SJCRH30 (cell line): ENCODE results near the gene LINGO3. TPM values are rescaled to one million over a fixed set of nuclear protein-coding genes. Genes with fewer than 3 reads are reported as not detected.
"Not testable (repeated sequence)": the region's sequence is repeated elsewhere in the genome, so short reads cannot be mapped to it uniquely, and the experiment has no call there.

ENCODE experiments used
- DNase-seq, 2 experiments: peaks; one replicate each; pipeline ENCODE4 v3.0.0-alpha.2; 2015 to 2020
- H3K27ac ChIP-seq: fragments of 250-450 bp; sonication (Bioruptor Pico); 2 replicates; pipeline ENCODE4 v1.5.1; 2020; ENCODE audit warnings: mild to moderate bottlenecking, moderate library complexity
- H3K27me3 ChIP-seq: fragments of 250-450 bp; sonication (Bioruptor Pico); 2 replicates; pipeline ENCODE4 v1.5.1; 2020; ENCODE audit warnings: mild to moderate bottlenecking, moderate library complexity
- H3K36me3 ChIP-seq: fragments of 250-450 bp; sonication (Bioruptor Pico); 2 replicates; pipeline ENCODE4 v1.5.1; 2020; ENCODE audit warnings: mild to moderate bottlenecking, moderate library complexity
- H3K4me1 ChIP-seq: fragments of 250-450 bp; sonication (Bioruptor Pico); 2 replicates; pipeline ENCODE4 v1.5.1; 2020; ENCODE audit warnings: mild to moderate bottlenecking, moderate library complexity
- H3K4me3 ChIP-seq: fragments of 250-450 bp; sonication (Bioruptor Pico); 2 replicates; pipeline ENCODE4 v1.5.1; 2020; ENCODE audit warnings: mild to moderate bottlenecking, moderate library complexity
- H3K9me3 ChIP-seq: fragments of 250-450 bp; sonication (Bioruptor Pico); replicated peaks from 2 replicates; pipeline ENCODE4 v1.5.1; 2020; ENCODE audit warnings: mild to moderate bottlenecking, moderate library complexity
- total RNA-seq: library from RNA; depleted of rRNA; stranded (reverse); fragments of >200 nt; shearing (Covaris generic); gene quantifications from 2 replicates; pipeline ENCODE4 v1.2.3, GENCODE V29; 2014

Gene LINGO3
- total RNA-seq, 1 experiment from 2014 or later, result not detected

DNA sequence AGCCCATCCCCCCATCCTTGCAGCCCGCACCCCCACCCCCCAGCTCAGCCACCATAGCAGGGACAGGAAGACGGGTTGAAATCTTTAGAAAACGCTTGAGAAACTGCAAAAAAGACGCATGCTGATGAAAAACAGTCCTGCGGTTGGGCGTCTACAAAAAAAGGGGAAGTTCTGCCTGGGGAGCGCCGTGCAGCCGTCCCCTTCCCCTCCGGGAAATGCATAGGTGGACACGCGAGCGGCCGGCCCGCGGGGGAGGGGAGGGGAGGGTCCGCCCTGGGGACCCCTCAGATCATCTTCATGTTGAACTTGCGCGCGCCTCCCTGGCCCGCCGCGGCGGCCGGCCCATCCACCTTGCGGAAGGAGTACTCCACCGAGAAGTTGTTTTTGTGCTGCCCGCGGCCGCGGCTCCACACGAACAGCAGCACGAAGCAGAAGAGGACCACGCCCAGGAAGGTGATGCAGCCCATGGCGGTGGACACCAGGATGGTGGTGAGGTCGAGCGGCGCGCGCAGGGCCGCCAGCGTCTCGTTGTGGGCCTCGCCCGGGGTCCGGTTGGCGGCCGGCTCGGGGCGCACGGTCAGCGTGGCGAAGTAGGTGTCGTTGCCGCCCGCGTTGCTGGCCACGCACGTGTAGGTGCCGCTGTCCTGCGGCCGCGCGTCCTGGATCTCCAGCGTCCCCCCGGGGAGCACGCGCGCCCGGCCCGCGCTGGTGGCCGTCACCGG, 18.1 kb downstream of the LINGO3 start:
- Histone ChIP-seq H3K27ac (no peak overlapping the region), H3K27me3 (no peaks in the 10 kb centered on the region; the same call in 1 of the 2 replicates), H3K4me1 (no peaks in the 10 kb centered on the region), H3K36me3 (no peaks in the 10 kb centered on the region), H3K4me3 (no peak overlapping the region), H3K9me3 (no peaks in the 10 kb centered on the region)
- DNase-seq, result no peak

DNA sequence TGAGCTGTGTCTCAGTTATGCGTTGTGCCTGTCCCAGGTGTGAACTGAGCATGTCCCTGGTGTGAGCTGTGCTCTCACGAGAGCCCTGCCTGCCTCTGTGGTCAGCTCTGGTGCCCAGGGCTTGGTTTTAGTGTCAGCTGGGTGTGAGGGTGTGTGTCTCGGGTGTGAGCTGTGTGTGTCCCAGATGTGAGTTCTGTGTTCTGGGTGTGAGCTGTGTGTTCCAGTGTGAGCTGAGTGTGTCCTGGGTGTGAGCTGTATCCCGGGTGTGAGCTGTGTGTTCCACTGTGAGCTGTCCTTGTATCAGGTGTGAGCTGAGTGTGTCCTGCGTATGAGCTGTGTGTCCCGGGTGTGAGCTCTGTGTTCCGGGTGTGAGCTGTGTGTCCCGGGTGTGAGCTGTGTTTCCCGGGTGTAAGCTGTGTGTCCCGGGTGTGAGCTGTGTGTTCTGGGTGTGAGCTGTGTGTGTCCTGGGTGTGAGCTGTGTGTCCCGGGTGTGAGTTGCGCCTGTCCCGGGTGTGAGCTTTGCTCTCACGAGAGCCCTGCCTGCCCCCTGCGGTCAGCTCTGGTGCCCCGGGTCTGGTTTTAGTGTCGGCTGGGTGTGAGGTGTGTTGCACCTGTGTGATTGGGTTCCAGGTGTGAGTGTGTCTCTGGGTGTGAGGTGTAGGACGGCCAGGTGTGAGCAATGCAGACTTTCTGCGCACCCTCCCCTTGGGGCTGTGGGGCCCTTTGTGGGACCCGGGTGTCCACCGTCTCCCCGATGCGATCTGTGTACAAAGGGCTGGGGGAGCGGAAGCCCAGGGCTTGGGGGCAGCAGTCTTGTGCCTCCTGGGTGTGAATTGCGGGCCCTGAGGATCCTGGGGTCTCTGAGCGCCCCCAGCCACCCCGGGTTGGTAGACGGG, 18.9 kb downstream of the LINGO3 start:
- Histone ChIP-seq H3K4me3 (no peak overlapping the region), H3K27me3 (no peaks in the 10 kb centered on the region; the same call in 1 of the 2 replicates), H3K4me1 (no peaks in the 10 kb centered on the region), H3K27ac (no peak overlapping the region), H3K9me3 (no peaks in the 10 kb centered on the region), H3K36me3 (no peaks in the 10 kb centered on the region)
- DNase-seq, result no peak

DNA sequence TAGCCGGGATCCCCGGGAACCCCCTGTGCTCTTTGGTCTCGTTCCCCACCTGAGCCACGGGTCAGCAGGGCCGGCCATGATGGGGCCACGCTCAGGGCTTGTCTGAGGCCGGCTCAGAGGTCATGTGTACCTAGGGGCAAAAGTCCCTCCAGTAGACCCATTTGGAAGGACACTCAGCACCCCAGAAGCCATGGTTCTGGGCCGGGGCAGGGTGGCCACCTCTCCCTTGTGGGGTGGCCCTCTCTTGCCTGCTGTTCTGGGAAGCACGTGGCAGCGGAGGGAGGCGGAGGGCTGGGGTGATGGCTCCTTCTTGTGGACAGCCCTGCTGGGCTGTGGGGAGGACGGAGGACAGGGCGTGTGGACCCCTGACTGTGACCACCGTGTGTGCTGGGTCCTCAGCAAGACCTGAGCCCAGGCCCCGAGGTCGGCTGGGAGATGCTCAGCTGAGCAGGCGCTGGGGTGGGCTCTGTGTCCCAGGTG, 19.6 kb downstream of the LINGO3 start:
- Histone ChIP-seq H3K36me3 (no peaks in the 10 kb centered on the region), H3K4me1 (no peaks in the 10 kb centered on the region), H3K27me3 (no peaks in the 10 kb centered on the region; the same call in 1 of the 2 replicates), H3K27ac (no peak overlapping the region), H3K4me3 (no peak overlapping the region), H3K9me3 (no peaks in the 10 kb centered on the region)
- no peak for DNase-seq

DNA sequence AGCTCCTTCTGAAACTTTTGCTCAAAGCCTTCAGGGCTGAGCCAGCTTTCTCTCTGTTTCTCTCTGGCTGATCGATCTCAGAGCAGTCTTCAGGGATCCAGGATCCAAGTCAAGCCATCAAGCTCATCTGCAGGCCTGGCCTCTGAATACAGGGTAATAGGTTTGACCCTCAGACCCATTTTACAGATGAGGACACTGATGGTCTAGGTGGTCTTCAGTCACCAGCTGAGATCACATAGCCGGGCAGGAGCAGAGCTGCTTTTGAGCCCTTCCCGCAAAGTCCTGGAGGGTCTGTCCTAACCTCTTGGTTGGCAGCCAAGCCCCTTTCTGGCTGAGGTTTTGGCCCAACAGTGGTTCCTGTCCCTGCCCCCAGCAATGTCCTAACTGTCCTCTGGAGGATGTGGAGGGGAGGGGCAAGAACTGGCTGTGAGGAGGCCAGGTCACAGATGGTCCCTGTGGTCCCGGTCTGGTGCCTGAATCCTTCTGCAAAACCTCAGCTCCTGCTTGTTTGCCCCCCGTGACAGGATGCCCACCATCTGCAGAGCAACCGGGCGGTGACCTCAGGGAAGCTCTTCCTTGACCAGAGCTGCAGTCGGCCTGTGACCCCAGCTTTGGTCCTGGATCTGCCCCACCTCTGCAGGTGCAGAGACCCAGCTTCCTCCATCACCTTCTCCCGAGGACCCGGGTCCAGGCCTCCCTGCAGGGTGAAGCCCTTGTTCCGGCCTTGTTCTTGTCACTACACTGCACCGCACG, 20.2 kb downstream of the LINGO3 start:
- Histone ChIP-seq H3K4me1 (no peaks in the 10 kb centered on the region), H3K9me3 (no peaks in the 10 kb centered on the region), H3K27ac (no peak overlapping the region), H3K36me3 (no peaks in the 10 kb centered on the region), H3K4me3 (no peak overlapping the region), H3K27me3 (no peaks in the 10 kb centered on the region; the same call in 1 of the 2 replicates)
- DNase-seq, result no peak

DNA sequence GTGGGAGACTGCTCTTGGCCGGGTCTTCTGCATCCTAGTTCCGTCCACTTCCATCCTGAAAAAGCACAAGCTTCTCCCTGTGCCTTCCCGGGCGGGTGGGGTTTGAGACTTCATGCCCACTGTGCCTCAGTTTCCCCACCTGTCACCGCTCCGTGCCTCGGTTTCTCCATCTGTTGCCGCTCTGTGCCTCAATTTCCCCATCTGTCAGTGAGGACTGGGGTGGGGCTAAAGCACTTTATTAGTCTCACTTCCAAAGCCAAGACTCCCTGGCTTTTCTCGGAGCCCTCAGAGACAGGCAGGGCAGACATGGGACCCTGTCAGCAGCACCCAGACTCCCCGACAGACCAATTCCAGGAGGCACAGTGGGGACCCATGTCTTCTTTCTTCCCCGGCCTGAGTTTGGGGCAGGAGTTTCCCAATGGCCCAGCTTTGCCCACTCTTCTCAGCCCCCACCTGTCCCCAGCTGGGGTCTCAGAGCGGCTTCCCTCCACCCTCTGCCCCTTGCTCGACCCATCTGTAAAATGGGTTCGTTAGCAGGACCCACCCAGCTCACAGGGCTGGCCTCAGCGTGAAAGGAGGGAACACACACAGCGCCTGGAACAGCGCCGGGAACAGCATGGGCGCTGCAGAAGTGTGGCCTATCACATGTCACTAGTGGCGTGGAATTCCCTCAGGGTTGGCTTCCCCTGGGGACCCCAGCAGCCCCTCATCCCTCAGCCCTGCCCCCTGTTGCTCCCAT, 21.4 kb downstream of the LINGO3 start:
- no peak overlapping the region for H3K27ac ChIP-seq
- peaks cover 3% of the 10 kb centered on the region; the same call in 1 of the 2 replicates for H3K4me1 ChIP-seq
- no peaks in the 10 kb centered on the region for H3K9me3 ChIP-seq
- H3K4me3 ChIP-seq, result no peak overlapping the region
- DNase-seq, result no peak
- H3K27me3 ChIP-seq, result no peaks in the 10 kb centered on the region; the same call in 1 of the 2 replicates
- no peaks in the 10 kb centered on the region for H3K36me3 ChIP-seq

DNA sequence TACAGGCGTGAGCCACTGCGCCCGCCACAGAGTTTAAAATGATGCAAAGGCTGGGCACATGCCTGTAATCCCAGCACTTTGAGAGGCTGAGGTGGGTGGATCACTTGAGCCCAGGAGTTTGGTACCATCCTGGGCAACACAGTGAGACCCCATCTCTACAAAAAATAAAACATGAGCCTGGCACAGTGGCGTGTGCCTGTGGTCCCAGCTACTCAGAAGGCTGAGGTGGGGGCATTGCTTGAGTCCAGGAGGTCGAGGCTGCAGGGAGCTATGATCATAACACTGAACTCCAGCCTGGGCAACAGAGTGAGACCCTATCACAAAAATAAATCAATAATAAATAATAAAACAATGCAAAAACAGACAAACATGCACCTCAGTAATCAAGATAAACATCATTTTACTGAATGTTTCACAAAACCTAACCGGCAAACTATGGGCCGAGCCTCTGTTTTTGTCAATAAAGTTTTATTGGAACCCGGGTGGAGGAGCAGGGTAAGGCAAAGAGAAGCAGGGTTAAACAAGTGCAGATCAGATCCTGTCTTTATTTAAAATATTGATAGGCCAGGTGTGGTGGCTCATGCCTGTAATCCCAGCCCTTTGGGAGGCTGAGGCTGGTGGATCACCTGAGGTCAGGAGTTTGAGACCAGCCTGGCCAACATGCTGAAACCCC, 24.0 kb downstream of the LINGO3 start:
- Histone ChIP-seq H3K4me3 (no peak overlapping the region), H3K9me3 (no peaks in the 10 kb centered on the region), H3K27me3 (no peaks in the 10 kb centered on the region; the same call in 1 of the 2 replicates)

DNA sequence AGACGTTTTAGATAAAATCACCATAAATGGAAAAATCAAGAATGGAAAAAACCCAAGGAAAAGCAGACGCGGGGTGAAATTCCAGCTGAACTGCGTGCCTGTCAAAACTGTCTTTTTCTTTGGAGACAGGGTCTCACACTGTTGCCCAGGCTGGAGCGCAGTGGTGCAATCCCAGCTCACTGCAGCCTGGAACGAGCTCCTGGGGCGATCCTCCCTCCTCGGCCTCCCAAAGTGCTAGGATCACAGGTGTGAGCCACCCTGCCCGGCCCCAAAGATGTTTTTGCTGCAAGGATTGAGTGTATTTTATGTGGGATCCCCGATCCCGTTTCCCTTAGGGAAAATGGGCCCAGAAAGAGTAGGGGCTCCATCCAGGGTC, 25.1 kb downstream of the LINGO3 start:
- Histone ChIP-seq H3K4me3 (no peak overlapping the region), H3K9me3 (no peaks in the 10 kb centered on the region), H3K27ac (no peak overlapping the region), H3K27me3 (no peaks in the 10 kb centered on the region), H3K4me1 (peaks cover 3% of the 10 kb centered on the region; the same call in 1 of the 2 replicates), H3K36me3 (no peaks in the 10 kb centered on the region)
- DNase-seq, result no peak

More for the DNA sequence above, 24.0 kb downstream of the LINGO3 start:
- Histone ChIP-seq H3K4me1 (peaks cover 3% of the 10 kb centered on the region; the same call in 1 of the 2 replicates), H3K36me3 (no peaks in the 10 kb centered on the region), H3K27ac (no peak overlapping the region)
- DNase-seq, result no peak

DNA sequence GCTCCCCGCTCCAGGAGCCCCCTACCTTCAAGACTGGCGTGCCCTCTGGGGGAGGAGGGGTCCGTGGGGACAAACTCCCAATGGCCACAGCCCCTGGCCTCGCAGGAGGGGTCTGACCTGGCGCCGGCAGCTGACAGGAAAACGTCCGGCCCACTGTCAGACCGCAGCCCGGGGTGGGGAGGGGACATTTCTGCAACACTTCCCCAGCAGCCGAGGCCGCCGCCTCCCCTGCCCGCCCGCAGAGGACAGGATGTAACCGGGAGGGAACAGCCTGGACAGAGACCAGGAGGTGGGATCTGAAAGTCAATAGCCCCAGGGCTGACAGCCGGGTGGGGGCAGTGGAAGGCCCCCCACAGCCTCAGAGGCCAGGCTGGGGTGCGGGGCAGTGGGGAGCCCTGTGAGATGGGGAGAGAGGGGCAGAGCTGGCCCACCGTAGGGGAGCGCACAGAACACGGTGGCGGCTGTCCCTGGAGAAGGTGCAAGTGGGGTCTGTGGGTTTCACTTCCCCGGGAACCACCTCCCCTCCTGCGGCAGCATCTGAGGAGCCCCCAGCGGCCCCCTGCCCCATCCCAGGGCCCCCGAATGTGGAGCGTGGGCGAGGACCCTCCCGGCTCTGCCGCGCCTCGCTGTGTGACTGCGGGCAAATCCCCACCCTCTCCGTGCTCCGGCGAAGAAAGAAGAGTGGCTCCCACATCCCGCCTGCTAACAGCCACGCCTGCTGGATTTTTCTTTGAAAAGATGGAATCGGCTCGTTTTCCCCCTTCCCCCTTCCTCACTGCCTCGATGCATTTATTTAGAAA, 25.7 kb downstream of the LINGO3 start, which contains the start of gene PEAK3:
TSS of gene PEAK3 (minus strand) at position 114 of the 800 bp plus-strand sequence. CDS start 1,244 bp downstream, outside the sequence.
- peaks cover 3% of the 10 kb centered on the region; the same call in 1 of the 2 replicates for H3K4me1 ChIP-seq
- no peaks in the 10 kb centered on the region for H3K36me3 ChIP-seq
- H3K4me3 ChIP-seq, result peak within 1 kb of the TSS; percentile 45
- H3K27me3 ChIP-seq, result no peaks in the 10 kb centered on the region
- peak; percentile 80 to 86 for DNase-seq
- no peak within 1 kb of the TSS for H3K27ac ChIP-seq
- H3K9me3 ChIP-seq, result no peaks in the 10 kb centered on the region

DNA sequence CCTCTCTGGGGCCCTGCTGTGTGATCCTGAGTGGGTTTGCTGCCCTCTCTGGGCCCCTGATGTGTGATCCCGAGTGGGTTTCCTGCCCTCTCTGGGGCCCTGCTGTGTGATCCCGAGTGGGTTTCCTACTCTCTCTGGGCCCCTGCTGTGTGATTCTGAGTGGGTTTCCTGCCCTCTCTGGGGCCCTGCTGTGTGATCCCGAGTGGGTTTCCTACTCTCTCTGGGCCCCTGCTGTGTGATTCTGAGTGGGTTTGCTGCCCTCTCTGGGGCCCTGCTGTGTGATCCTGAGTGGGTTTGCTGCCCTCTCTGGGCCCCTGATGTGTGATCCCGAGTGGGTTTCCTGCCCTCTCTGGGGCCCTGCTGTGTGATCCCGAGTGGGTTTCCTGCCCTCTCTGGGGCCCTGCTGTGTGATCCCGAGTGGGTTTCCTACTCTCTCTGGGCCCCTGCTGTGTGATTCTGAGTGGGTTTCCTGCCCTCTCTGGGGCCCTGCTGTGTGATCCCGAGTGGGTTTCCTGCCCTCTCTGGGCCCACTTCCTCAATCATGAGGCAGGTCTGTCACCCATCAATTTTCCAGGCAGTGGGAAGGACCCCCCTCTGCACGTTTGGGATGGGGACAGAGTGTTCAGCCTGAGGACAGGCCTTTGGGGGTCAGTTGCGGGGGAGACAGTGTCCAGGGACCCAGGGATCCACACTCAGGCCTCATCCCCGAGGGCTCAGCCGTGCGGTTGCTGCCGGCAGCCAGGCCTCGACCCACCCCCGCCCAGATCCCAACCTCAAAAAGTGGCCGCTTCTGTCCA, 26.5 kb downstream of the LINGO3 start:
- peak overlapping the region; percentile 45 for H3K4me3 ChIP-seq
- not testable (repeated sequence) for H3K36me3 ChIP-seq, H3K4me1 ChIP-seq, DNase-seq, H3K27ac ChIP-seq, H3K27me3 ChIP-seq, H3K9me3 ChIP-seq

DNA sequence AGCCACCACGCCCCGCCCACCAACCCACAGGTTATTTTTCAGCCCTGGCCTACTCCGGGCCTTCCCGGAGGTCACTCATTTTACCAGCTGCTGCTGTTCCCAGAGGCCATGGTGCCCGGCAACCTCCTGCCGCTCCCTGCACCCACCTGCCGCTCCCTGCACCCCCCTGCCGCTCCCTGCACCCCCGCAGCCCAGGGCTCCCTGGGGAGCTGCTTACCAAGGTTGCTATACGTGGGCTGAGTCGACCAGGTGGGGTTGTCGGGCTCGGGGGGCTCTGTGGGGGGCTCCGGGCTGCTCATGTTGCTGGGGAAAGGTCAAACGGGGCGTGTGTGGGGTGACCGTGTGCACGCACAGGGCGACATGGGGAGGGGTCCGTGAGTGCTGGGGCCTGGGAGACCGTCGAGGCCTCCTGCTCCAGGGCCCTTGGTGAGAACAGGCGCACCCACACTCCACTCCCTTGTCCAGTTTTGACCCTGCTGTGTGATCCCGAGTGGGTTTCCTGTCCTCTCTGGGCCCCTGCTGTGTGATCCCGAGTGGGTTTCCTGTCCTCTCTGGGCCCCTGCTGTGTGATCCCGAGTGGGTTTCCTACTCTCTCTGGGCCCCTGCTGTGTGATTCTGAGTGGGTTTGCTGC, 27.2 kb downstream of the LINGO3 start:
- no peak for DNase-seq
- no peaks in the 10 kb centered on the region for H3K9me3 ChIP-seq

DNA sequence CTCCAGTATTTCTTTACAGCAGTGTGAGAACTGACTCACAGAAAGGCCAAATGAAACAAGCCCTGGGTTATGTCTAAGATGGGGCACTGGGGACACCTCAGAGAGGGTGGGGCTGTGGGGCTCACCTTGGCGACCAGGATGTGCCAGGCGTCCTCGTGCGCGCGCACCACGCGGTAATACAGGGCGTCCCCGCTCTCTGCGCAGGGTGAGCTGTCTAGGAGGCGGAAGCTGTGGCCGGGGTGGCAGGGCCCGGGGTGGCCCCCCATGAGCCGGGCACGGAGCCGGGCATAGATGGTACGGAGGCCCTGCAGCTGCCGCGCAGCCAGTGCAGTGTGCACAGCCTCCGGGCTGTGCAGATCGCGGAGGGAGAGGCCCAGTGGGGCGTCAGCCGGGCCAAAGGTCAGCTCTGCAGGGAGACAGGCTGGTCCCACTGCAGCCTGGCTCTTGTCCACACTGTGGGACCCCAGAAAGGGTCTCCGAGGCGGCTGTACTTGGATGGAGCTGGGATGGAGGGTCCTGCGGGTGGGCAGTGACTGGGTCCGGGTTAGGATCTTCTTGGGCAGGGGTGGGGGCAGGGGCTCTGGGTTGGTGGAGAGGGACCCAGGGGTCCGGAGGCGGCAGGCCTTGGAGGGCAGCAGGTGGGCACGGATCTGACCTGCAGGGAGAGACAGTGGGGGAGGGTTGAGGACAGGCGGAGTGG, 29.3 kb downstream of the LINGO3 start:
- no peak overlapping the region for H3K27ac ChIP-seq
- no peak for DNase-seq
- H3K36me3 ChIP-seq, result peaks cover 6% of the 10 kb centered on the region; the same call in 1 of the 2 replicates
- peaks cover 3% of the 10 kb centered on the region; the same call in 1 of the 2 replicates for H3K4me1 ChIP-seq
- H3K4me3 ChIP-seq, result no peak overlapping the region
- no peaks in the 10 kb centered on the region for H3K27me3 ChIP-seq
- no peaks in the 10 kb centered on the region for H3K9me3 ChIP-seq

More for the DNA sequence above, 27.2 kb downstream of the LINGO3 start:
- H3K4me3 ChIP-seq, result no peak overlapping the region
- no peak overlapping the region for H3K27ac ChIP-seq
- peaks cover 3% of the 10 kb centered on the region; the same call in 1 of the 2 replicates for H3K4me1 ChIP-seq
- H3K36me3 ChIP-seq, result no peaks in the 10 kb centered on the region
- H3K27me3 ChIP-seq, result no peaks in the 10 kb centered on the region
